SK-N-SH (cell line): ENCODE data around the gene VDR. TPM values are rescaled to one million over a fixed set of nuclear protein-coding genes. Genes with fewer than 3 reads are reported as not detected.

Experiments used
- CTCF ChIA-PET: fragments of 300-600, 350-600 bp; formaldehyde crosslinking; extraction: SDS; loops from one replicate; lab custom pipeline; 2021; lab: Yijun Ruan, JAX
- POLR2A ChIA-PET: fragments of 350-600 bp; sonication (Branson Sonifier 250); formaldehyde crosslinking; extraction: SDS; loops from one replicate; lab custom pipeline; 2020; ENCODE audit warnings: antibody characterized with exemption, inconsistent platforms; lab: Yijun Ruan, JAX
- DNase-seq: peaks from one replicate; pipeline ENCODE4 v3.0.0; 2012
- H2AFZ ChIP-seq: fragments of 200-600 bp; sonication (generic); 2 replicates; pipeline ENCODE4 v1.8.1; 2016; ENCODE audit warnings: antibody characterized with exemption, mild to moderate bottlenecking, low read depth
- H3F3A ChIP-seq: fragments of 200-600 bp; sonication (generic); replicated peaks from 2 replicates; pipeline ENCODE3; 2016; ENCODE audit warnings: antibody characterized with exemption, mild to moderate bottlenecking; ENCODE audit not compliant: insufficient read depth
- H3K27ac ChIP-seq, 2 experiments: fragments of 200-500 bp in 1 of 2; fragments of 200-600 bp in 1 of 2; sonication (Bioruptor generic) in 1 of 2; sonication (generic), shearing (Covaris generic) in 1 of 2; 2 replicates each; pipeline versions ENCODE4 v1.5.1 to v1.6.1; 2014 to 2016; ENCODE audit warnings: low read depth in 2 of 2, inconsistent platforms in 1 of 2, low read length in 1 of 2, mild to moderate bottlenecking in 1 of 2, mixed read lengths in 1 of 2
- H3K27me3 ChIP-seq: fragments of 200-600 bp; sonication (generic), shearing (Covaris generic); 2 replicates; pipeline ENCODE4 v1.6.1; 2016; ENCODE audit warnings: mixed run types; ENCODE audit not compliant: insufficient read depth
- H3K36me3 ChIP-seq, 2 experiments: fragments of 200-500 bp in 1 of 2; fragments of 200-600 bp in 1 of 2; sonication (Bioruptor generic) in 1 of 2; sonication (generic) in 1 of 2; replicated peaks in 1 of 2; 2 replicates each; pipeline versions ENCODE3 to v1.5.1; 2014 to 2016; ENCODE audit warnings: low read length in 1 of 2, mild to moderate bottlenecking in 1 of 2; ENCODE audit not compliant: insufficient read depth in 2 of 2, control insufficient read depth in 1 of 2
- H3K4me1 ChIP-seq, 2 experiments: fragments of 200-500 bp in 1 of 2; fragments of 200-600 bp in 1 of 2; sonication (Bioruptor generic) in 1 of 2; sonication (generic), shearing (Covaris generic) in 1 of 2; 2 replicates each; pipeline versions ENCODE4 v1.5.1 to v1.6.1; 2014 to 2016; ENCODE audit warnings: low read depth in 1 of 2, low read length in 1 of 2, mixed run types in 1 of 2; ENCODE audit not compliant: insufficient read depth in 2 of 2, control insufficient read depth in 1 of 2
- H3K4me2 ChIP-seq: fragments of 200-600 bp; sonication (generic), shearing (Covaris generic); 2 replicates; pipeline ENCODE4 v1.6.1; 2017; ENCODE audit warnings: mixed run types
- H3K4me3 ChIP-seq, 2 experiments: fragments of 200-500 bp in 1 of 2; fragments of 200-600 bp in 1 of 2; sonication (Bioruptor generic) in 1 of 2; sonication (generic), shearing (Covaris generic) in 1 of 2; 2 replicates each; pipeline versions ENCODE4 v1.5.1 to v1.8.1; 2014 to 2016; ENCODE audit warnings: low read depth in 2 of 2, inconsistent platforms in 1 of 2, low read length in 1 of 2, mild to moderate bottlenecking in 1 of 2, mixed read lengths in 1 of 2, moderate library complexity in 1 of 2
- H3K79me2 ChIP-seq: fragments of 200-600 bp; sonication (generic); 2 replicates; pipeline ENCODE4 v1.8.1; 2017; ENCODE audit warnings: mild to moderate bottlenecking; ENCODE audit not compliant: insufficient read depth
- H3K9ac ChIP-seq: fragments of 200-600 bp; sonication (generic); 2 replicates; pipeline ENCODE4 v1.6.1; 2017; ENCODE audit warnings: mixed run types
- H3K9me2 ChIP-seq: fragments of 200-600 bp; sonication (generic); 2 replicates; pipeline ENCODE4 v1.6.1; 2017; ENCODE audit warnings: mixed run types
- H3K9me3 ChIP-seq: fragments of 200-600 bp; sonication (generic); 2 replicates; pipeline ENCODE4 v1.6.1; 2017; ENCODE audit warnings: mixed run types, mild to moderate bottlenecking, moderate library complexity
- H4K20me1 ChIP-seq: fragments of 200-600 bp; sonication (generic); 2 replicates; pipeline ENCODE4 v1.6.1; 2017; ENCODE audit warnings: mild to moderate bottlenecking, mixed run types; ENCODE audit not compliant: insufficient read depth
- CHD2 ChIP-seq: fragments of 150-350 bp; IDR thresholded peaks from 2 replicates; pipeline ENCODE4 v1.6.1; 2018; ENCODE audit warnings: low read length; ENCODE audit not compliant: partially characterized antibody
- EP300 ChIP-seq, 2 experiments: IDR thresholded peaks; 2 replicates each; pipeline versions ENCODE4 v1.4.0 to v1.6.1; 2012; ENCODE audit warnings: borderline replicate concordance in 1 of 2, low read depth in 1 of 2, low read length in 1 of 2
- EZH2phosphoT487 ChIP-seq: fragments of 200-600 bp; sonication (generic); IDR thresholded peaks from 2 replicates; pipeline ENCODE4 v1.6.1; 2017; ENCODE audit warnings: low read depth, mixed run types, mild to moderate bottlenecking, antibody characterized with exemption, moderate library complexity, borderline replicate concordance
- FOSL2 ChIP-seq: IDR thresholded peaks from 2 replicates; pipeline ENCODE4 v1.4.0; 2012; ENCODE audit warnings: low read depth, mild to moderate bottlenecking, moderate library complexity, borderline replicate concordance
- FOXM1 ChIP-seq: IDR thresholded peaks from 2 replicates; pipeline ENCODE4 v1.4.0; 2012; ENCODE audit warnings: low read depth, mild to moderate bottlenecking
- GATA2 ChIP-seq: sonication (generic); formaldehyde crosslinking; IDR thresholded peaks from 2 replicates; pipeline ENCODE4 v1.5.0; 2020; ENCODE audit warnings: mild to moderate bottlenecking, missing genetic modification reagents
- JUND ChIP-seq: IDR thresholded peaks from 2 replicates; pipeline ENCODE4 v1.4.0; 2012
- RAD21 ChIP-seq: IDR thresholded peaks from 2 replicates; pipeline ENCODE4 v1.6.1; 2012; ENCODE audit warnings: mild to moderate bottlenecking, low read length
- RFX5 ChIP-seq: IDR thresholded peaks from 2 replicates; pipeline ENCODE4 v1.6.1; 2012; ENCODE audit warnings: mild to moderate bottlenecking, improper control_type of control experiment, low read length
- RXRA ChIP-seq: IDR thresholded peaks from 2 replicates; pipeline ENCODE4 v1.4.0; 2012; ENCODE audit warnings: low read depth, mild to moderate bottlenecking, borderline replicate concordance
- SMC3 ChIP-seq: IDR thresholded peaks from 2 replicates; pipeline ENCODE4 v1.6.1; 2012; ENCODE audit warnings: low read depth, low read length, improper control_type of control experiment
- YY1 ChIP-seq: IDR thresholded peaks from 2 replicates; pipeline ENCODE4 v1.4.0; 2012; ENCODE audit warnings: low read depth, mild to moderate bottlenecking
- WGBS: methylation state at CpG from one replicate; pipeline ENCODE4 v1.1.6; 2017; ENCODE audit warnings: low lambda C conversion rate; 5-methylcytosine and 5-hydroxymethylcytosine counted together
- polyA plus RNA-seq, 3 experiments: library from polyadenylated mRNA; depleted of rRNA; stranded (reverse); fragments of >200 nt; gene quantifications; 2 replicates each; pipeline ENCODE4 v1.2.3, GENCODE V29; 2012
- TF ChIP-seq, protein P1 (sequence below): IDR thresholded peaks from 2 replicates; pipeline ENCODE4; 2012
- TF ChIP-seq, protein P2 (sequence below): fragments of 150-350 bp; IDR thresholded peaks from 2 replicates; pipeline ENCODE4 v1.6.1; 2017; ENCODE audit warnings: antibody characterized with exemption, low read length, low read depth, borderline replicate concordance
- TF ChIP-seq, protein P3 (sequence below): IDR thresholded peaks from 2 replicates; pipeline ENCODE4 v1.4.0; 2012; ENCODE audit warnings: low read depth, borderline replicate concordance
- TF ChIP-seq, protein P4 (sequence below): IDR thresholded peaks from 2 replicates; pipeline ENCODE4 v1.6.1; 2012; ENCODE audit warnings: mild to moderate bottlenecking, low read depth, low read length, moderate library complexity

VDR gene
- polyA plus RNA-seq, 1 of the 3 experiments (the other 2 are of a cell fraction): 0.33 TPM

DNA sequence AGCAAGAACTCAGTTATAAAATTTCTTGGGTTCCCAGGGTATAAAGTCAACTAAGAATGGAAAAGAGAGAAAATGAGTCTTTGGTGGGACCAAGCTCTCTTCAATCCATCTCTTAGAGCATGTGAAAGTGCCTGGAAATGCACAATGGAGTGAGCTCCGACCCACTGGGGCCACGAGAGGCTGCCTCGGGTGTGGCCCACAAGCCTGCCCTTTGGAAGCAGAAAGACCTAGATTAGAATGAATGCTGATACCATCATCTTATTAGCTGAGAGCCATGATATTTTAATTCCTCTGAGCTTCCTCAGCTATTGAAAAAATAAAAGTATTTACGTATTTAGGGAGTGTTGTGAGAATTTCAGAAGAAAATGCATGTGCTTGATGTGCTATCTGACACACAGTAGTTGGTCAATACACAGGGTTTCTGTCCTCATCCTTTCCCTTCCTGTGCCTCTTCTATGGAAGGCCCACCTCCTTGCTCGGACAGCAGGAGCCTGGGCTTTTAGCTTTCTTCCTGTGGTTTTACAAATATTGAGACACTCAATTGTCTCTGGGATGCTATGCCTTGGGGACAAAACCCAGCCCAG lies 42.5 kb downstream of the VDR start:
- TF ChIP-seq SMC3: no peak
- no peak for TF ChIP-seq CHD2
- no peak for TF ChIP-seq RAD21
- no peak for TF ChIP-seq YY1
- no peak for TF ChIP-seq EZH2phosphoT487
- TF ChIP-seq, protein P1, sequence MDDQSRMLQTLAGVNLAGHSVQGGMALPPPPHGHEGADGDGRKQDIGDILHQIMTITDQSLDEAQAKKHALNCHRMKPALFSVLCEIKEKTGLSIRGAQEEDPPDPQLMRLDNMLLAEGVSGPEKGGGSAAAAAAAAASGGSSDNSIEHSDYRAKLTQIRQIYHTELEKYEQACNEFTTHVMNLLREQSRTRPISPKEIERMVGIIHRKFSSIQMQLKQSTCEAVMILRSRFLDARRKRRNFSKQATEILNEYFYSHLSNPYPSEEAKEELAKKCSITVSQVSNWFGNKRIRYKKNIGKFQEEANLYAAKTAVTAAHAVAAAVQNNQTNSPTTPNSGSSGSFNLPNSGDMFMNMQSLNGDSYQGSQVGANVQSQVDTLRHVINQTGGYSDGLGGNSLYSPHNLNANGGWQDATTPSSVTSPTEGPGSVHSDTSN: no peak
- no peak for TF ChIP-seq EP300 (IDR thresholded peaks at IDR 0.05; ENCODE audit: borderline replicate concordance in 1 of 2, low read depth in 1 of 2, low read length in 1 of 2)
- TF ChIP-seq RFX5: no peak
- no peak for TF ChIP-seq GATA2
- TF ChIP-seq JUND: no peak
- TF ChIP-seq, protein P2, sequence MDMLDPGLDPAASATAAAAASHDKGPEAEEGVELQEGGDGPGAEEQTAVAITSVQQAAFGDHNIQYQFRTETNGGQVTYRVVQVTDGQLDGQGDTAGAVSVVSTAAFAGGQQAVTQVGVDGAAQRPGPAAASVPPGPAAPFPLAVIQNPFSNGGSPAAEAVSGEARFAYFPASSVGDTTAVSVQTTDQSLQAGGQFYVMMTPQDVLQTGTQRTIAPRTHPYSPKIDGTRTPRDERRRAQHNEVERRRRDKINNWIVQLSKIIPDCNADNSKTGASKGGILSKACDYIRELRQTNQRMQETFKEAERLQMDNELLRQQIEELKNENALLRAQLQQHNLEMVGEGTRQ: no peak
- TF ChIP-seq, protein P3, sequence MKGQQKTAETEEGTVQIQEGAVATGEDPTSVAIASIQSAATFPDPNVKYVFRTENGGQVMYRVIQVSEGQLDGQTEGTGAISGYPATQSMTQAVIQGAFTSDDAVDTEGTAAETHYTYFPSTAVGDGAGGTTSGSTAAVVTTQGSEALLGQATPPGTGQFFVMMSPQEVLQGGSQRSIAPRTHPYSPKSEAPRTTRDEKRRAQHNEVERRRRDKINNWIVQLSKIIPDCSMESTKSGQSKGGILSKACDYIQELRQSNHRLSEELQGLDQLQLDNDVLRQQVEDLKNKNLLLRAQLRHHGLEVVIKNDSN: no peak
- no peak for TF ChIP-seq RXRA
- no peak for TF ChIP-seq FOXM1
- TF ChIP-seq FOSL2: no peak
- TF ChIP-seq, protein P4, sequence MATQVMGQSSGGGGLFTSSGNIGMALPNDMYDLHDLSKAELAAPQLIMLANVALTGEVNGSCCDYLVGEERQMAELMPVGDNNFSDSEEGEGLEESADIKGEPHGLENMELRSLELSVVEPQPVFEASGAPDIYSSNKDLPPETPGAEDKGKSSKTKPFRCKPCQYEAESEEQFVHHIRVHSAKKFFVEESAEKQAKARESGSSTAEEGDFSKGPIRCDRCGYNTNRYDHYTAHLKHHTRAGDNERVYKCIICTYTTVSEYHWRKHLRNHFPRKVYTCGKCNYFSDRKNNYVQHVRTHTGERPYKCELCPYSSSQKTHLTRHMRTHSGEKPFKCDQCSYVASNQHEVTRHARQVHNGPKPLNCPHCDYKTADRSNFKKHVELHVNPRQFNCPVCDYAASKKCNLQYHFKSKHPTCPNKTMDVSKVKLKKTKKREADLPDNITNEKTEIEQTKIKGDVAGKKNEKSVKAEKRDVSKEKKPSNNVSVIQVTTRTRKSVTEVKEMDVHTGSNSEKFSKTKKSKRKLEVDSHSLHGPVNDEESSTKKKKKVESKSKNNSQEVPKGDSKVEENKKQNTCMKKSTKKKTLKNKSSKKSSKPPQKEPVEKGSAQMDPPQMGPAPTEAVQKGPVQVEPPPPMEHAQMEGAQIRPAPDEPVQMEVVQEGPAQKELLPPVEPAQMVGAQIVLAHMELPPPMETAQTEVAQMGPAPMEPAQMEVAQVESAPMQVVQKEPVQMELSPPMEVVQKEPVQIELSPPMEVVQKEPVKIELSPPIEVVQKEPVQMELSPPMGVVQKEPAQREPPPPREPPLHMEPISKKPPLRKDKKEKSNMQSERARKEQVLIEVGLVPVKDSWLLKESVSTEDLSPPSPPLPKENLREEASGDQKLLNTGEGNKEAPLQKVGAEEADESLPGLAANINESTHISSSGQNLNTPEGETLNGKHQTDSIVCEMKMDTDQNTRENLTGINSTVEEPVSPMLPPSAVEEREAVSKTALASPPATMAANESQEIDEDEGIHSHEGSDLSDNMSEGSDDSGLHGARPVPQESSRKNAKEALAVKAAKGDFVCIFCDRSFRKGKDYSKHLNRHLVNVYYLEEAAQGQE: no peak

More for the DNA sequence above, 42.5 kb downstream of the VDR start:
- no peaks in the 10 kb centered on the region for H3K27me3 ChIP-seq
- DNase-seq: no peak
- H3K27ac ChIP-seq: no peak overlapping the region
- H3K36me3 ChIP-seq: no peaks in the 10 kb centered on the region
- no peak overlapping the region for H2AFZ ChIP-seq
- ChIA-PET CTCF (interaction anchor here (0.7 to 1.4 kb wide), 3 partner anchors 10 to 25 kb away, joined by 3 to 4 read pairs (median 3); no protein-coding TSS in a partner anchor), POLR2A (no interaction called here)
- H3K4me1 ChIP-seq: no peaks in the 10 kb centered on the region
- no peaks in the 10 kb centered on the region for H3K9me2 ChIP-seq
- no peaks in the 10 kb centered on the region for H3K79me2 ChIP-seq
- no peak overlapping the region for H3K4me3 ChIP-seq
- H3K9me3 ChIP-seq: no peaks in the 10 kb centered on the region
- H3F3A ChIP-seq: no peaks in the 10 kb centered on the region
- 72% methylated on average over 5 of the region's 5 CpGs for WGBS
- H4K20me1 ChIP-seq: no peaks in the 10 kb centered on the region
- no peak overlapping the region for H3K9ac ChIP-seq
- no peak overlapping the region for H3K4me2 ChIP-seq
